K562 (cell line): ENCODE data around the gene VARS1. TPM values are rescaled to one million over a fixed set of nuclear protein-coding genes. Genes with fewer than 3 reads are reported as not detected.
A peak's percentile ranks its signal among the peaks of the same experiment; 100 is the strongest.

Source experiments
- TOE1 ChIP-seq, 2 experiments: fragments of 450-650 bp in 1 of 2; sonication (generic) in 1 of 2; formaldehyde crosslinking in 1 of 2; IDR thresholded peaks; 2 replicates each; pipeline versions ENCODE4 v1.7.1 to v1.8.0; 2016 to 2022; ENCODE audit warnings: borderline replicate concordance in 2 of 2, mild to moderate bottlenecking in 2 of 2, antibody characterized with exemption in 1 of 2, inconsistent platforms in 1 of 2, low read depth in 1 of 2, missing genetic modification reagents in 1 of 2, moderate library complexity in 1 of 2
- ZEB2 ChIP-seq: fragments of 450-650 bp; IDR thresholded peaks from 2 replicates; pipeline ENCODE4 v1.6.1; 2016
- ZNF232 ChIP-seq: sonication (generic); formaldehyde crosslinking; IDR thresholded peaks from 2 replicates; pipeline ENCODE4 v1.8.0; 2022; ENCODE audit warnings: mild to moderate bottlenecking, missing genetic modification reagents
- polyA plus RNA-seq, 8 experiments: library from polyadenylated mRNA; depleted of rRNA in 4 of 8; stranded (reverse) in 5 of 8; unstranded in 3 of 8; fragments of >200 nt; fragmentation: Nextera tagmentation in 2 of 8; fragmentation: Illumina TruSeq in 1 of 8; extraction: Ambion mirVana in 2 of 8; extraction: Trizol in 1 of 8; gene quantifications; 2 replicates each; pipeline versions ENCODE4 v1.2.1 to v1.2.3, GENCODE V29; 2011 to 2014; ENCODE audit warnings: inconsistent platforms in 1 of 8, missing spikeins in 1 of 8
- small RNA-seq: library from RNA; depleted of rRNA; stranded (forward); fragments of <200 nt; gene quantifications from one replicate; pipeline ENCODE3, GENCODE V24; 2014
- total RNA-seq, 7 experiments: library from RNA; depleted of rRNA in 6 of 7; stranded (reverse); fragments of >200 nt in 6 of 7; fragmentation: Illumina TruSeq in 2 of 7; extraction: Trizol in 2 of 7; gene quantifications; 2 replicates each; pipeline versions ENCODE4 v1.2.1 to v1.2.3, GENCODE V29; 2011 to 2021; ENCODE audit warnings: low replicate concordance in 1 of 7
- TF ChIP-seq, protein P1 (sequence below): sonication (generic); formaldehyde crosslinking; IDR thresholded peaks from 2 replicates; pipeline ENCODE4 v1.8.1; 2023; ENCODE audit warnings: missing genetic modification reagents, mild to moderate bottlenecking, borderline replicate concordance
- TF ChIP-seq, protein P2 (sequence below): sonication (generic); formaldehyde crosslinking; IDR thresholded peaks from 2 replicates; pipeline ENCODE4 v1.8.0; 2022; ENCODE audit warnings: mild to moderate bottlenecking, missing genetic modification reagents
- TF ChIP-seq, protein P3 (sequence below): sonication (generic); formaldehyde crosslinking; IDR thresholded peaks from 2 replicates; pipeline ENCODE4 v1.9.0; 2022; ENCODE audit warnings: mild to moderate bottlenecking, missing genetic modification reagents
- TF ChIP-seq, protein P4 (sequence below): sonication (generic); formaldehyde crosslinking; IDR thresholded peaks from 2 replicates; pipeline ENCODE4 v1.8.0; 2022; ENCODE audit warnings: mild to moderate bottlenecking, missing genetic modification reagents

The VARS1 gene
- total and polyA plus RNA-seq, 9 of the 15 experiments (the other 6 are each of a cell fraction or from before 2014, with no cell fraction given) = 2.9 to 488 (median 130) TPM

DNA sequence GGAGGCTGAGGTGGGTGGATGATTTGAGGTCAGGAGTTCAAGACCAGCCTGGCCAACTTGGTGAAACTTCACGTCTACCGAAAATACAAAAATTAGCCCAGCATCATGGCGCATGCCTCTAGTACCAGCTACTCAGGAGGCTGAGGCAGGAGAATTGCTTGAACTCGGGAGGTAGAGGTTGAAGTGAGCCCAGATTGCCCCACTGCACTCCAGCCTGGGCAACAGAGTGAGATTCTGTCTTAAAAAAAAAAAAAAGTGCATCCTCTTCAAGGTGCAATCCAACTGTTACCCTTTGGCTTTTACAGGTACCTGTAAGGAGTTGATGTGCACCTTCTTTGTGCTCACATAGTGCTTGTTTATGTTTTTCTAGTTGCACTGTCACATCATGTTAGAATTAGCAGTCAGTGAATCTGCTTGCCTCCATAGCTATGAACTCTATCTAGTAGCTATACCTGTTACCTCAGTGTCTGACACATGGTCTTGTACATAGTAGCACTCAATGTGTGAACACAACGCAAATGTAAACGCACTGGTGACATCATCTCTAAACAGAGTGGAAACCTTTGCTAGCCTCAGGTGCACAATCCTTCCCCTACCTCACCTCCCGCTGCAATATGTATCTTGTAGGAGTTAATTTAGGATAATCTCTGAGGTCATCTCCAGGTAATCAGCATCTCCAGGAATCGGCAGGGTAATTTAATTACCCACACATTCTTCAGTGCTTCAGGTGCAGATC is 46.1 kb downstream of the VARS1 start (continued):
- TF ChIP-seq, protein P1, sequence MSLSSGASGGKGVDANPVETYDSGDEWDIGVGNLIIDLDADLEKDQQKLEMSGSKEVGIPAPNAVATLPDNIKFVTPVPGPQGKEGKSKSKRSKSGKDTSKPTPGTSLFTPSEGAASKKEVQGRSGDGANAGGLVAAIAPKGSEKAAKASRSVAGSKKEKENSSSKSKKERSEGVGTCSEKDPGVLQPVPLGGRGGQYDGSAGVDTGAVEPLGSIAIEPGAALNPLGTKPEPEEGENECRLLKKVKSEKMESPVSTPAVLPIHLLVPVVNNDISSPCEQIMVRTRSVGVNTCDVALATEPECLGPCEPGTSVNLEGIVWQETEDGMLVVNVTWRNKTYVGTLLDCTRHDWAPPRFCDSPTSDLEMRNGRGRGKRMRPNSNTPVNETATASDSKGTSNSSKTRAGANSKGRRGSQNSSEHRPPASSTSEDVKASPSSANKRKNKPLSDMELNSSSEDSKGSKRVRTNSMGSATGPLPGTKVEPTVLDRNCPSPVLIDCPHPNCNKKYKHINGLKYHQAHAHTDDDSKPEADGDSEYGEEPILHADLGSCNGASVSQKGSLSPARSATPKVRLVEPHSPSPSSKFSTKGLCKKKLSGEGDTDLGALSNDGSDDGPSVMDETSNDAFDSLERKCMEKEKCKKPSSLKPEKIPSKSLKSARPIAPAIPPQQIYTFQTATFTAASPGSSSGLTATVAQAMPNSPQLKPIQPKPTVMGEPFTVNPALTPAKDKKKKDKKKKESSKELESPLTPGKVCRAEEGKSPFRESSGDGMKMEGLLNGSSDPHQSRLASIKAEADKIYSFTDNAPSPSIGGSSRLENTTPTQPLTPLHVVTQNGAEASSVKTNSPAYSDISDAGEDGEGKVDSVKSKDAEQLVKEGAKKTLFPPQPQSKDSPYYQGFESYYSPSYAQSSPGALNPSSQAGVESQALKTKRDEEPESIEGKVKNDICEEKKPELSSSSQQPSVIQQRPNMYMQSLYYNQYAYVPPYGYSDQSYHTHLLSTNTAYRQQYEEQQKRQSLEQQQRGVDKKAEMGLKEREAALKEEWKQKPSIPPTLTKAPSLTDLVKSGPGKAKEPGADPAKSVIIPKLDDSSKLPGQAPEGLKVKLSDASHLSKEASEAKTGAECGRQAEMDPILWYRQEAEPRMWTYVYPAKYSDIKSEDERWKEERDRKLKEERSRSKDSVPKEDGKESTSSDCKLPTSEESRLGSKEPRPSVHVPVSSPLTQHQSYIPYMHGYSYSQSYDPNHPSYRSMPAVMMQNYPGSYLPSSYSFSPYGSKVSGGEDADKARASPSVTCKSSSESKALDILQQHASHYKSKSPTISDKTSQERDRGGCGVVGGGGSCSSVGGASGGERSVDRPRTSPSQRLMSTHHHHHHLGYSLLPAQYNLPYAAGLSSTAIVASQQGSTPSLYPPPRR (CRISPR knock-in tag) = peak; percentile 55; the same call in 1 of the 2 replicates
- TF ChIP-seq TOE1 (IDR thresholded peaks at IDR 0.05; ENCODE audit: borderline replicate concordance) (no peak), TOE1 (CRISPR knock-in tag; IDR thresholded peaks at IDR 0.05; ENCODE audit: borderline replicate concordance, low read depth) (peak; percentile 76; the same call in 1 of the 2 replicates), ZNF232 (no peak), ZEB2 (peak; percentile 65)
- TF ChIP-seq, protein P2, sequence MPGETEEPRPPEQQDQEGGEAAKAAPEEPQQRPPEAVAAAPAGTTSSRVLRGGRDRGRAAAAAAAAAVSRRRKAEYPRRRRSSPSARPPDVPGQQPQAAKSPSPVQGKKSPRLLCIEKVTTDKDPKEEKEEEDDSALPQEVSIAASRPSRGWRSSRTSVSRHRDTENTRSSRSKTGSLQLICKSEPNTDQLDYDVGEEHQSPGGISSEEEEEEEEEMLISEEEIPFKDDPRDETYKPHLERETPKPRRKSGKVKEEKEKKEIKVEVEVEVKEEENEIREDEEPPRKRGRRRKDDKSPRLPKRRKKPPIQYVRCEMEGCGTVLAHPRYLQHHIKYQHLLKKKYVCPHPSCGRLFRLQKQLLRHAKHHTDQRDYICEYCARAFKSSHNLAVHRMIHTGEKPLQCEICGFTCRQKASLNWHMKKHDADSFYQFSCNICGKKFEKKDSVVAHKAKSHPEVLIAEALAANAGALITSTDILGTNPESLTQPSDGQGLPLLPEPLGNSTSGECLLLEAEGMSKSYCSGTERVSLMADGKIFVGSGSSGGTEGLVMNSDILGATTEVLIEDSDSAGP = 0 out of 2 replicates have a peak, but pooled peaks have one; percentile 14
- TF ChIP-seq, protein P3, sequence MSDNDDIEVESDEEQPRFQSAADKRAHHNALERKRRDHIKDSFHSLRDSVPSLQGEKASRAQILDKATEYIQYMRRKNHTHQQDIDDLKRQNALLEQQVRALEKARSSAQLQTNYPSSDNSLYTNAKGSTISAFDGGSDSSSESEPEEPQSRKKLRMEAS = 0 out of 2 replicates have a peak, but pooled peaks have one; percentile 2
- TF ChIP-seq, protein P4, sequence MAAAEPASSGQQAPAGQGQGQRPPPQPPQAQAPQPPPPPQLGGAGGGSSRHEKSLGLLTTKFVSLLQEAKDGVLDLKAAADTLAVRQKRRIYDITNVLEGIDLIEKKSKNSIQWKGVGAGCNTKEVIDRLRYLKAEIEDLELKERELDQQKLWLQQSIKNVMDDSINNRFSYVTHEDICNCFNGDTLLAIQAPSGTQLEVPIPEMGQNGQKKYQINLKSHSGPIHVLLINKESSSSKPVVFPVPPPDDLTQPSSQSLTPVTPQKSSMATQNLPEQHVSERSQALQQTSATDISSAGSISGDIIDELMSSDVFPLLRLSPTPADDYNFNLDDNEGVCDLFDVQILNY (CRISPR knock-in tag) = peak; percentile 65; the same call in 1 of the 2 replicates

Small RNA genes within 50 kb of the gene (small RNA-seq; reads per million reads assigned to genes)
- not detected for gene MSH5-SAPCD1
- not detected for gene RF00019
- not detected for gene RNU6-850P
- not detected for gene SAPCD1
- 4,355 reads per million, percentile 100 among the genes with 10 or more reads in this experiment for gene SNORD48
- not detected for gene SNORD52

Other genes starting within 250 kb of the VARS1 start
Only the 7 nearest of the 42 such genes appear.
- 21.1 and 34.7 TPM in 2 replicates for gene MSH5, start 55.7 kb downstream of the VARS1 start, total RNA-seq (2014; rRNA removed)
- gene MSH5, start 55.7 kb downstream of the VARS1 start, total RNA-seq (2014; rRNA removed; fragmentation: Illumina TruSeq; extraction: Trizol) = 46.6 and 47.6 TPM in 2 replicates
- gene MSH5, start 55.7 kb downstream of the VARS1 start, total RNA-seq (2015; rRNA removed; fragmentation: Illumina TruSeq; extraction: Trizol) = 34.3 and 37.9 TPM in 2 replicates
- 75.4 and 82.7 TPM in 2 replicates for gene MSH5, start 55.7 kb downstream of the VARS1 start, total RNA-seq (2021)
- 104 and 202 TPM in 2 replicates for gene MSH5, start 55.7 kb downstream of the VARS1 start, polyA plus RNA-seq (2011; rRNA removed)
- gene MSH5, start 55.7 kb downstream of the VARS1 start, polyA plus RNA-seq (2014; fragmentation: Illumina TruSeq; extraction: Trizol) = 52.5 and 52.8 TPM in 2 replicates
- gene MSH5, start 55.7 kb downstream of the VARS1 start, polyA plus RNA-seq (2014; fragmentation: Nextera tagmentation; extraction: Ambion mirVana) = 10 to 100 TPM; 12.5 to 14.0 TPM
- 80.2 and 84.7 TPM in 2 replicates for gene MSH5, start 55.7 kb downstream of the VARS1 start, polyA plus RNA-seq (2014; rRNA removed)
- 5.9 and 6.5 TPM in 2 replicates for gene SAPCD1, start 33.1 kb downstream of the VARS1 start, total RNA-seq (2014; rRNA removed)
- 7.0 and 7.4 TPM in 2 replicates for gene SAPCD1, start 33.1 kb downstream of the VARS1 start, total RNA-seq (2014; rRNA removed; fragmentation: Illumina TruSeq; extraction: Trizol)
- 5.8 and 7.5 TPM in 2 replicates for gene SAPCD1, start 33.1 kb downstream of the VARS1 start, total RNA-seq (2015; rRNA removed; fragmentation: Illumina TruSeq; extraction: Trizol)
- gene SAPCD1, start 33.1 kb downstream of the VARS1 start, total RNA-seq (2021) = 13.4 and 15.8 TPM in 2 replicates
- gene SAPCD1, start 33.1 kb downstream of the VARS1 start, polyA plus RNA-seq (2011; rRNA removed) = 11.7 and 17.8 TPM in 2 replicates
- gene SAPCD1, start 33.1 kb downstream of the VARS1 start, polyA plus RNA-seq (2014; fragmentation: Illumina TruSeq; extraction: Trizol) = 12.9 and 18.4 TPM in 2 replicates
- 1 to 10 TPM; 2.6 to 3.2 TPM for gene SAPCD1, start 33.1 kb downstream of the VARS1 start, polyA plus RNA-seq (2014; fragmentation: Nextera tagmentation; extraction: Ambion mirVana)
- 17.1 and 30.2 TPM in 2 replicates for gene SAPCD1, start 33.1 kb downstream of the VARS1 start, polyA plus RNA-seq (2014; rRNA removed)
- 0.65 and 0.68 TPM in 2 replicates for gene VWA7, start 18.4 kb downstream of the VARS1 start, total RNA-seq (2014; rRNA removed)
- 0.70 and 0.95 TPM in 2 replicates for gene VWA7, start 18.4 kb downstream of the VARS1 start, total RNA-seq (2014; rRNA removed; fragmentation: Illumina TruSeq; extraction: Trizol)
- 0.36 and 0.49 TPM in 2 replicates for gene VWA7, start 18.4 kb downstream of the VARS1 start, total RNA-seq (2015; rRNA removed; fragmentation: Illumina TruSeq; extraction: Trizol)
- 1.8 and 2.9 TPM in 2 replicates for gene VWA7, start 18.4 kb downstream of the VARS1 start, total RNA-seq (2021)
- 1.0 and 1.7 TPM in 2 replicates for gene VWA7, start 18.4 kb downstream of the VARS1 start, polyA plus RNA-seq (2011; rRNA removed)
- 1.1 and 1.3 TPM in 2 replicates for gene VWA7, start 18.4 kb downstream of the VARS1 start, polyA plus RNA-seq (2014; fragmentation: Illumina TruSeq; extraction: Trizol)
- under 1 TPM; 0.18 to 0.32 TPM for gene VWA7, start 18.4 kb downstream of the VARS1 start, polyA plus RNA-seq (2014; fragmentation: Nextera tagmentation; extraction: Ambion mirVana)
- 2.4 and 3.0 TPM in 2 replicates for gene VWA7, start 18.4 kb downstream of the VARS1 start, polyA plus RNA-seq (2014; rRNA removed)
- 163 and 271 TPM in 2 replicates for gene LSM2, start 11.2 kb upstream of the VARS1 start, total RNA-seq (2014; rRNA removed)
- 244 and 250 TPM in 2 replicates for gene LSM2, start 11.2 kb upstream of the VARS1 start, total RNA-seq (2014; rRNA removed; fragmentation: Illumina TruSeq; extraction: Trizol)
- 195 and 196 TPM in 2 replicates for gene LSM2, start 11.2 kb upstream of the VARS1 start, total RNA-seq (2015; rRNA removed; fragmentation: Illumina TruSeq; extraction: Trizol)
- 223 and 232 TPM in 2 replicates for gene LSM2, start 11.2 kb upstream of the VARS1 start, total RNA-seq (2021)
- gene LSM2, start 11.2 kb upstream of the VARS1 start, polyA plus RNA-seq (2011; rRNA removed) = 154 and 184 TPM in 2 replicates
- gene LSM2, start 11.2 kb upstream of the VARS1 start, polyA plus RNA-seq (2014; fragmentation: Illumina TruSeq; extraction: Trizol) = 223 and 256 TPM in 2 replicates
- 100 to 1,000 TPM; 405 to 407 TPM for gene LSM2, start 11.2 kb upstream of the VARS1 start, polyA plus RNA-seq (2014; fragmentation: Nextera tagmentation; extraction: Ambion mirVana)
- gene LSM2, start 11.2 kb upstream of the VARS1 start, polyA plus RNA-seq (2014; rRNA removed) = 159 and 218 TPM in 2 replicates
- gene HSPA1L, start 19.5 kb upstream of the VARS1 start, total RNA-seq (2014; rRNA removed) = 0.82 and 1.0 TPM in 2 replicates
- 0.70 and 1.3 TPM in 2 replicates for gene HSPA1L, start 19.5 kb upstream of the VARS1 start, total RNA-seq (2014; rRNA removed; fragmentation: Illumina TruSeq; extraction: Trizol)
- 1.1 and 1.3 TPM in 2 replicates for gene HSPA1L, start 19.5 kb upstream of the VARS1 start, total RNA-seq (2015; rRNA removed; fragmentation: Illumina TruSeq; extraction: Trizol)
- gene HSPA1L, start 19.5 kb upstream of the VARS1 start, total RNA-seq (2021) = 1.0 and 1.1 TPM in 2 replicates
- gene HSPA1L, start 19.5 kb upstream of the VARS1 start, polyA plus RNA-seq (2011; rRNA removed) = 2.0 and 2.2 TPM in 2 replicates
- 1.5 and 2.1 TPM in 2 replicates for gene HSPA1L, start 19.5 kb upstream of the VARS1 start, polyA plus RNA-seq (2014; fragmentation: Illumina TruSeq; extraction: Trizol)
- gene HSPA1L, start 19.5 kb upstream of the VARS1 start, polyA plus RNA-seq (2014; fragmentation: Nextera tagmentation; extraction: Ambion mirVana) = under 1 TPM; 0.14 to 0.34 TPM
- gene HSPA1L, start 19.5 kb upstream of the VARS1 start, polyA plus RNA-seq (2014; rRNA removed) = 1.3 and 1.7 TPM in 2 replicates
- gene HSPA1A, start 19.8 kb upstream of the VARS1 start, total RNA-seq (2014; rRNA removed) = 230 and 366 TPM in 2 replicates
- 37.8 and 69.6 TPM in 2 replicates for gene HSPA1A, start 19.8 kb upstream of the VARS1 start, total RNA-seq (2014; rRNA removed; fragmentation: Illumina TruSeq; extraction: Trizol)
- gene HSPA1A, start 19.8 kb upstream of the VARS1 start, total RNA-seq (2015; rRNA removed; fragmentation: Illumina TruSeq; extraction: Trizol) = 273 TPM in 2 replicates
- gene HSPA1A, start 19.8 kb upstream of the VARS1 start, total RNA-seq (2021) = 265 and 360 TPM in 2 replicates
- gene HSPA1A, start 19.8 kb upstream of the VARS1 start, polyA plus RNA-seq (2011; rRNA removed) = 101 and 215 TPM in 2 replicates
- gene HSPA1A, start 19.8 kb upstream of the VARS1 start, polyA plus RNA-seq (2014; fragmentation: Illumina TruSeq; extraction: Trizol) = 107 and 158 TPM in 2 replicates
- gene HSPA1A, start 19.8 kb upstream of the VARS1 start, polyA plus RNA-seq (2014; fragmentation: Nextera tagmentation; extraction: Ambion mirVana) = 1 to 10 TPM; 2.2 to 4.1 TPM
- gene HSPA1A, start 19.8 kb upstream of the VARS1 start, polyA plus RNA-seq (2014; rRNA removed) = 158 and 192 TPM in 2 replicates
- 197 and 320 TPM in 2 replicates for gene HSPA1B, start 32.0 kb upstream of the VARS1 start, total RNA-seq (2014; rRNA removed)
- gene HSPA1B, start 32.0 kb upstream of the VARS1 start, total RNA-seq (2014; rRNA removed; fragmentation: Illumina TruSeq; extraction: Trizol) = 24.2 and 51.2 TPM in 2 replicates
- 164 and 185 TPM in 2 replicates for gene HSPA1B, start 32.0 kb upstream of the VARS1 start, total RNA-seq (2015; rRNA removed; fragmentation: Illumina TruSeq; extraction: Trizol)
- gene HSPA1B, start 32.0 kb upstream of the VARS1 start, total RNA-seq (2021) = 227 and 299 TPM in 2 replicates
- 35.3 and 91.9 TPM in 2 replicates for gene HSPA1B, start 32.0 kb upstream of the VARS1 start, polyA plus RNA-seq (2011; rRNA removed)
- 49.0 and 89.3 TPM in 2 replicates for gene HSPA1B, start 32.0 kb upstream of the VARS1 start, polyA plus RNA-seq (2014; fragmentation: Illumina TruSeq; extraction: Trizol)
- gene HSPA1B, start 32.0 kb upstream of the VARS1 start, polyA plus RNA-seq (2014; fragmentation: Nextera tagmentation; extraction: Ambion mirVana) = under 1 TPM; 0.27 to 0.62 TPM
- gene HSPA1B, start 32.0 kb upstream of the VARS1 start, polyA plus RNA-seq (2014; rRNA removed) = 81.7 and 86.4 TPM in 2 replicates